GM19193 (cell line): ENCODE results near the gene HIVEP3.

Source experiments
- POLR2A ChIP-seq: IDR thresholded peaks from 4 replicates; pipeline ENCODE4 v1.6.1; 2011; ENCODE audit not compliant: insufficient read depth, insufficient read length; ENCODE audit errors: extremely low read depth

The HIVEP3 gene

DNA sequence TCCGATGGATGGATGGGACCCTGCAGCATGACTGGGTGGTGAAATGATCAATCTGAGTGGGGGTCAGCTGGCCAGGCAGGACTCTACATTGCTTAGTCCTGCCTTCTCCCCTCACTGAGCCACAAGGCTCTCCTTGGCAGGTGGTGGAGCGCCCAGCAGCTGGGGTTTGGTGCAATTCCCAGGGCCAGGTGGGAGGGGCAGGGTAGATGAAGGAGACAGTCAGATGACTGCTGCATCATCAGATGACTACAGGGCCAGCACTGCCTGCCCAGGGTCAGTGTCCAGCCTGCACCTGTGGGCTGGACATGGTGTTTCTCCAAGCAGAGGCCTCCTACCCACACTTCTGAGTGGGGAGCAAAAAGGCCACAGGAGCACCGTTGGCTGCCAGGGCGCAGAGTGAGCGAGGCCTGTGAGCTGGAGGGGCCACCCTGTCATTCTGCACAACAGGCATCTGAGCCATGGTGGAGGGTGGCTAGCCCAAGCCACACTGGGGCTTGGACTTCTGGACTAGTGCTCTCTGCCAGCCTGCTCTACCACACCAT lies 330.3 kb downstream of the HIVEP3 start:
- no peak for TF ChIP-seq POLR2A

DNA sequence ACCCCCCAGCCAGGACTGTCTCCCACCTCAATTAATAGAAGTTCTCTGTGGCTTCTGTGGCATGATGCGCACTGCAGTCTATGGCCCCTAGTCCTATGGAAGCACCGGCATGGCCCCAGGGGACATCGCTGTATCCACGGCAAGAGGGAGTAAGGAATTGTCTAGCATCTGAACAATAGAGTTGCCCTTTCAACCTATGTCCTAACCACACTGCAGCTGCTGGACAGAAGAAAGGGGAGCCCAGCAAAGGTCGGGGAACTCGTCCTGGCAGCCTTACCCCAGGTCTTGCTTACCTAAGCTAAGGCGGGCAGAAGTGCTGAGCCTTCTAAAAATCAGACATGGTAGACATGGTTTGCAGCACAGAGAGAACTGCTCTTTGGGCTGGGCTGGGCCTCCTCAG lies 330.9 kb downstream of the HIVEP3 start:
- TF ChIP-seq POLR2A: no peak

DNA sequence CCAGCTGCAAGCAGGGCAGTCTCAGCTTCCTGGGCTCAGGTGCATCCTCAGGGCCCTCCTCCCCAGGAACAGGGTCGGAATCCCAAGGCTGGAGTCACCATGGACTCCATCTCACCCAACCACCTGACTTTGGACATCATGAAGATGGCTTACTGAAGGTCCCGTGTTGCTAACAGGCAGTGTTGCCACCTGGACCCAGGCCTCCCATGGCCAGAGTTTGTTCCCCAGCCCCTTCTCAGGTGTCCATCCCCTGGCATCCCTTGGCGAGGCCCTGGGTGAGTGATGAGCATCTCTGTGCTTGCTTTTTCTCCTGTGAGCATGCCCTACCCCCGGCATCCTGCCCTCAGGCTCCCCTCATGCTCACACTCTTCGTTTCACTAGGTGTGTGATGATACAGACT lies 332.5 kb downstream of the HIVEP3 start:
- TF ChIP-seq POLR2A: no peak

DNA sequence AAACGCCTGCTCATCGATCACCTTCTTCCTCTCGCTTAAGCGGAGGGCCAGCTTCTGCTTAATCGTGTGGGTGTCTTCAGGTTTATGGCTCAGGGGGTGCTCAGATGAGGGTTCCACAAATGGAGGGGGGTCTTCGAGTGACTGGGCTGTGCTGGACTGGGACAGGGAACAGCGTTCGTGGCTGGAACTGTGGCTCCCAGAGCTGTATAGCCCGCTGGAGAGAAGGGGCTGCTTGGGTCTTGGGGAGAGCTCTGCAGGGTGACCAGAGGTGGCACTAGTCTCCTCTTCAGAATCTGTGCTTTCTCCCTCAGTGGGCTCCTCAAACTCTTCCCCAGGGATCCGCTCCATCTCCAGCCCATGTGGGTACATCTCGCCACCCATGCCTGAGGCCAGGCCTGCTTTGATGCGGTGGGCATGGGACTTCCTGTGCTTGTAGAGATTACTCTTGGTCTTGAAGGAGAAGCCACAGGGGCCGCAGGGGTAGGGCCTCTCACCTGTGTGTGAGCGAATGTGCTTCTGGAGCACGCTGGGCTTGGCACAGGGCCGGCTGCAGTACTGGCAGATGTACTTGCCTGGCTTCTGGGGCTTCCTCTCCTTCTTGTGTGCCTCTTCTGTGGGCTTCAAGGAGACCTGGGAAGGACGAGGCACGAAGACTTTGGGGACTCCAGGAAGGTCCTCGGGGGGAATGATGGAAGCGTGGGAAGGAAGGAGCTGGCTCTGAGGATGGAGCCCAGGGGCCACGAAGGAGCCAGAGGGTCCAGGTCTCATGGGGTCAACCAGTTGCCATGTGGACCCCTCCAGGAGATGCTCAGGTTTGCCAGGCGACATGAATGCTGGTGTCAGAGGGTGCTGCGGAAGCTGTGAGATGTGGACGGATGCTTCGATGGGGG lies 334.8 kb downstream of the HIVEP3 start:
- TF ChIP-seq POLR2A: no peak

DNA sequence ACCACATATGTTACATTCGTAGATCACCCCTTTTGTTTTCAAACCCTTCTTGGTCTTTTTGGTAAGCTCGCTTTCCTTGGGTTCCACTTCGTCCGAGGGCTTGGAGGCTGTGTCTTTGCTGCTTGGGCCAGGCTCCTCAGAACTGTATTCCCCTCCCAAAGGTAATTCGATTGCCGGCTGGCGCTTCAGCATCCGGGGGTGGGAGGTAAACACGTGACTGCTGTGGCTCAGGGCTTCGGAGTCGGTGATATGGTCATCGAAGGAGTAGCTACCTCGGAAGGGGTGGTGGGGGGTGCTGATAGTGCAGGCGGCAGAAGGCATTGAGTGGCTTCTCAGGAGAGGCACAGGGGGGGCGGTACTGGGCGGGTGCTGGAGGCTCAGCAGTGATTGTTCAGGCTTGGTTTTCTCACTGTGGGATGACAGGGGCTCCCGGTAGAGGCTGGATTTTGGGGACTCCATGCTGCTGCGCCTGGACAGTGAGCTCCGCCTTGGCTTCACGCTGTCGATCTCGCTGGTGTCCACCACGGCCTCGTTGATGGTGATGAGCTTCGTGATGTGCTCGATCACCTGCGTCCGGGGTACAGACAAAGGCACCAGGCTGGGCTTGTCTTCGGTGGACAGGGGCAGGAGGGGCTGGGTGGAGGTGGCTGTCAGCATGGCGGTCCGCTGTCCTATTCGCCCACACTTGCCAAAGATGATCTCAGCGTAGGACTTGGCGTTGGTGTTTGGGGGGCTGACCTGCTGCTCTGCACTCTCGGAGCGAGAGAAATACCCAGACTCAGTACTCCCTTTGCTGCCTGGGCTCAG lies 335.7 kb downstream of the HIVEP3 start:
- TF ChIP-seq POLR2A: no peak

DNA sequence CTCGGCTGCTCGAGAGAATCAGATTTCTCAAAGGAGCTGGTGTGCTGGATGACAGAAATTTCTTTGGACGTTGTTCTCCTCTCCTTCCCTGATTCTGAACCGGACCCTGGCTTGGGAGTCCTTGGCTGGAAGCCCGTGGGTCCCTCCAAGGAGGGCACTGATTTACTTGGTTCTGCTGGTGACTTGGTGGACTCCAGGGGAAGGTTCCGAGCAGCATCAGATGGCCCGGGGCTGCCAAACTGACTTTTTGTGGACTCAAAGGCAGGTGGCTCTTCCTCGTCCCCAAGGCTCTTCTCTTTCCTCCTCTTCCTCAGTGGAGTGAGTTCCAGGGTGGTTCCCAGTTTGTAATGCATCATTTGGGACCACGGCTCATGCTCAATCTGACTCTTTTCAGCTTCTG lies 336.4 kb downstream of the HIVEP3 start:
- TF ChIP-seq POLR2A: no peak

DNA sequence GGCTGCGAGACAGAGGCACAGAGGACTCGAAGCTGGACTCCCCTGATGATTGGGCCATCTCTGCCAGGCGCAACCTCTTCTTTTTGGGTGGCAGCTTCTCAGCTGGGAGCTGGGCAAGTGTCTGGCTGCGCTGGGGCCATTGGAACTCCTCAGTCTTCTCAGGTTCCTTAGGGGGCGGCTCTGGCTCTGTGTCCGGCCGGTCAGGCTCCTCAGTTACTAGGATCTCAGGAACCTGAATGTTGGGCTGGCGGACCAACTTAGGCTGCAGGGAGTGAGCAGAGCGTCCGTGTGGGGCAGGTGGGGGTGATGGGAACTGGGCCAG lies 336.8 kb downstream of the HIVEP3 start:
- TF ChIP-seq POLR2A: no peak

DNA sequence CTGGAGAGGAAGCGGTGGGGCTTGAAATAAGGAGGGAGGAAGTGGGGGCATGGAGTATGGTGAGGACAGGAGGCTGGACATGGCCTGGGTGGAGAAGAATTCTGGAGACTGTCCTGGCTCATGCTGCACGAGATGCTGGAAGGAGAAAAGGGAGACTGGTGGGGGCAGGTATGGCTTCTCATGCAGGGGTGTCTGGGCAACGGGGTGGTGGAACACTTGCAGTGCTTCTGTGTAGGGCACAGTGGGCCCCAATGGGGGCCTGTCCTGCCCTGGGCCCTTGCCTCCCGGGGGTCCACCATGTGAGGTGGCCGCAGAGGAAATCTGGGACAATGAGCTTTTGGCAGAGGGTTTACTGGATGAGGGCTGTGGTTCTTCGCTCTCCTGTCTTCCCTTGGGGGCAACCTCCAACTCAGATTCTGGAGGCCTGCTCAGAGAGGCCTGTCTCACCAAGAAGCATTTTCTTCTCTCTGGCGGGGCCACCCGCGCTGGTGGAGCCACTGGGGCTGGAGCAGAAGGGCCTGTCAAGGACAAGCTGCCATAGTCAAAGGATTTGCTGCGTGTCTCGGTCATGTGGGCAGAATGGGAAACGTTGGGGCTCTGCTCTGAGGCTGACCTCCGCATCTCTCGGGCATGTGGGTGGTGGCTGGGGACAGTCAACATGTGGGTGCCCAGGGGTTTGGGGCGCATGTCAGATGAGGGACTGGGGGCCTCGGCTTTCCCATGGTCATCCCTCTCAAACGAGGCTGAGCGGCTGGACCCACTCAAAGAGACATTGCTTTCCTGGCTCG lies 337.3 kb downstream of the HIVEP3 start:
- no peak for TF ChIP-seq POLR2A

DNA sequence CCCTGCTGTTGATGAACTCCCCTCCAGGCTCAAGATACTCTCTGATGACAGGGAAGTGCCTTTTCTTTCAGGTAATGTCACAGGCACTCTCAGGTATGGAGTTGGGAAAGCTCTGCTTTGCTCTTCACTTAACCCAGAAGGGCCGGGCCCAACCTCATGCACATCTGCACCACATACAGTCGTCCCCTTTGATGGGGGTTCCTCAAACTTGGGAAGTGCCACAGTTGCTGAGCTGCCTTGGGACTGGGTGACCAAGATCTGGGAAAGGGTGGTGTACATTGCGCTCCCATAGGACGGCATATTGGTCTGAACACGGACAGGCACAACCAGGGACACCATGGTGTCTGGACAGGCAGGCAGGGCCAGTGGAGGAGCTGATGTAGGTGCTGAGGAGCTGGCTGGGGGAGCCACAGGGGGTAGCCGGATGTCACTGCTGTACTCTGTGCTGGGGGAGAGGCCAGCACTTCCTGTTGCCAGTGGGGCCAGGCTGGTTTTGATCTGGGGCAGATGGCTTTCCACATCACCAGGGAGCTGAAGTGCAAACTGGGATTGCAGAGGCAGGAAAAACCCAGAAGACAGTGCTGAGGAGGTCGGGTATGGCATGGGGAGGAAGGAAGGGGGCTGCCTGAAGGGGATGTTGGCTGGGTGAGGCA lies 338.1 kb downstream of the HIVEP3 start:
- TF ChIP-seq POLR2A: no peak

DNA sequence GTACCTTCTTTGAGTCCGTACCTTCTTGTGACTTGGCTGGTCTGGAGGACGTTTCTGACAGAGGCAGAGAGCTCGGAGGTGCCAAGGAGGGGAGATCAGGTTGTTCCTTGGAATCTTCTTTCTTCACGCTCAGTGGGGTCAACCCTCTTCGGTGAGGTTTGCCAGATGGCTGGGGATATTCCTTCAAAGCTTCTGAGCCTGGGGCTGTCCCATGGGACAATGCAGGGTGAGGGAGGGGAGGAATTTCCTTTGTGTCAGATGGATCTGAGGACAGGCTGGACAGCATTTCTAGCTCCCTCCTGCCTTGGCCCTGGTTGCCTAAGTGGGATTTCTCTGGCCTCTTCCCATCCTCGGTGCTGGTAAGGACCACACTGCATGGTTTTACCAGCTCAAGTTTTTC lies 338.7 kb downstream of the HIVEP3 start:
- TF ChIP-seq POLR2A: no peak

DNA sequence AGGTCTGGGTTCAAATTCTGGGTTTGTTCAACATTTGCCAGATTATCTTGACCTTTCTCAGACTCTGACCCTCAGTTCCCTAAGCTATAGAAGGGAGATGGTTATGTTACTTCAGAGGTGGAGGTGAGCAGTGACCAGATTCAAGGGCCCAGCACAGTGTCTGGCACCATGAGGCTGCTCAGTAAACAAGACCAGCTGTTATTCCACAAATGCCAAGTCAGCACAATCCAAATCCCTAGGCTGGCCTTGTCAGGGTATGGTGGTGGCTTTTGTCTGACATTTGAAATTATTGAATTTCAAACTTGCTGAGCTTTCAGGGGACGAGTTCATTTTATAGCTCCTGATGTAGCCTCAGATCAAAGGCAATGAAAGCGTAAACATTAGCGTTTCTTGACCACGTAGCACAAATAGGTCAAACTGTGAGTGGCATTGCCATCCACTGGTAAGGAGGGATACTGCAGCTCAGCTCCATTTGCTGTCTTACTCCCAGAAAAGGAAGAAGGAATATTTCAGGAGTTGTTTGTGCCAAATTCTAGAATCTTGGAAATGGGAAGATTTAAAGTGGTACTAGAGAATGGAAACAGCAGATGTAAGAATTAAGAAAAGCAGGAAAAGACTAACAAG lies 339.9 kb downstream of the HIVEP3 start:
- no peak for TF ChIP-seq POLR2A

DNA sequence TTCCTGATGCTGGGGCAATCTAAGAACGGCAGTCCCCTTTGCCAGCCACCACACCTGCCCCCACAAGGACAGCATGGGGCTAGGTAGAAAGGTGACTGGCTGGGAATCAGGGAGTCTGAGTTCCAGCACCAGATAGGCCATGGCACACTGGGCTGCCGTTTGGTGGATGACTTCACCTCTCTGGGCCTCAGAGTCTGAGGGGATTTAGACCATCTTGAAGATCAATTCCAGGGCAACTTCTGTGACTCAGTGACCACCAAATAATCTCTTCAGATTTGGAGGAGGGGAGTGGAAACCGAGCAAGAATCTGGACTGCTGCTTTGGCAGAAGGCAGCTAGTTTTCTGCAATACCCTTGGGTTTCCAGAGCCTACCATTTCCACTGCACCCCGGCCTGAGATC lies 342.1 kb downstream of the HIVEP3 start:
- TF ChIP-seq POLR2A: no peak

DNA sequence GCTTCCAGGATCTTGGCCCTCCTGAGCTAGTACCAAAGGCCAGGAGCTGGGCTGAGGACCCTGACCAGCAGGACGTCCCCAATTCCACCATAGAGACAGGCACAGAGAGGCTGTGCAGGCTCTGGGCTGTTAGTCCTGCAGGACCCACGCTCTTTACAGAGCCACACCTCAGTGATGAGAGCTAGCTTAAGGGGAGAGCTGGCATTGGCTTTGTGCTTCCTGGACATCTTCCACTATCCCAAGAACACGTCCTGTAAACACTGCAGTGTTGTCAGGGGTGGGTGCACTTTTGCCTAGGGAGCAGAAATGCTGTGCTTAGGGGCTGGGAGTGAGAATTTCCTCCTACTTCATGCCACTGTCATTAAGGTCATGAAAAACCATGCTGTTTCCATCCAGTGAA lies 342.5 kb downstream of the HIVEP3 start:
- no peak for TF ChIP-seq POLR2A

DNA sequence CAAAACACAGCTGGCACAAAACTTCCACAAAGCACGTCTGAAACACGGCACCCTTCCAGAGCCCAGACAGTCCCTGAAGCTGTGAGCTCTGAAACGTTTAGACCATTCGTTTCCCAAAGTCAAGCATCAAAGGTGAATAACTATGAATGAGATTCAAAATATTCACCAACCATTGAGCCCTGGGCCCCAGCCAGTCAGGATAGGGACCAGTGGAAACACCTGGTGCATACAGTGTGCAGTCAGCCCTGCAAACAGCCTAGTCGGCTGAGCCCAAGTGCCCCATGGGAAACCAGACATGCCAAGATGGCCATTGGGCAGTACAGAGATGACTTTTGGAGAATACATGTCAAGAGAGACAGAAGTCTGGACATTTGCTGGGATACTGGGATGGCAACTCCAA lies 343.9 kb downstream of the HIVEP3 start:
- TF ChIP-seq POLR2A: no peak

DNA sequence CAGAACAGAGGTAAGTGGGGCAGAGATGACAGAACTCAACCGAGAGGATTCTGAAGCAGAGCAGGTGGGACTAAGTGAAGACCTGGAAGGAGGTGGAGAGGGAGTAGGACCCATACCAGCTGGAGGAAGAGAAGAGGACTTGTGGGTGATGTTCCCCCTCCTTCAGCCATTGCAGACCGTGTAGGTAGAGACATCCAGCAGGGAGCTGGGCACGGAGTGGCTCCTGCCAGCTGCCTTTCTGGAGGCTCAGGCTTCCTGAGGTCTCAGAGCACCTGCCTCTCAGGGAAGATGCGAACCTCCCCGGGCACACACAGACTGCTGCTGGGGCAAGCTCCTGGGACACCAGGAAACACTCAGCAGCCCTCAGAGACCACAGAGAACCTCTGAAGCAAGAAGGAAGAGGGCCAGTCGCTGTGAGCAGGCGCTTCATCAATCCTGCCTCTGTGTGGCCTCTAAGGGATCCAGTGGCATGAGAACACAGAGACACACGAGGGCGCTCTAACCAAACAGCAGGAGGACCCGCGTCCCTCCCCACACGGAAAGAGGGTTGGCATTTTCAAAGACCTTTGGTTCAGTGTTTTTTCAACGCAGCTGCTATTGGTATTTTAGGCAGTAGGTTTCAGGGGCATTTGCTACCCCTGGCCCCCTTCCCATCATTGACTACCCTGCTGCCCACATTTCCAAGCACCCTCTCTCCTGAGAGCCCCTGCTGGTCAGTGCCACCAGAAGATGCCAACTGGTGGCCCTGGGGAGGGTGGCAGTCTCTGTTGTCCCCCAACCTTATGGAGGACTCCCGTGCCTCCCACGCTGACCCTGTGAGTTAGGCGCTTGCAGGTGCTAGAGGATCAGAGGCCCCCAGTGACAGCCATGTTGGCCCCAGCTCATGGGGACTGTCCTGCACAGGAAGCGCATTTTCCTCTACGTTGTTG lies 344.7 kb downstream of the HIVEP3 start:
- TF ChIP-seq POLR2A: no peak
